Kidney (tissue), 14 donors: ENCODE data around the gene TMEM186. TPM values are rescaled to one million over a fixed set of nuclear protein-coding genes. Genes with fewer than 3 reads are reported as not detected.

Source experiments
- DNase-seq, 5 donors: peaks; one replicate each; pipeline ENCODE4 v3.0.0-alpha.2; 2013 to 2020
- FAIRE-seq: peaks from 2 replicates; lab custom pipeline; 2012; peaks lifted over from hg19 to GRCh38; lab: Jason Lieb, UNC
- H3K27ac ChIP-seq, 2 donors: one replicate each; pipeline ENCODE4 v1.7.0; 2013; ENCODE audit warnings: low read depth in 2 of 2, low read length in 2 of 2, inconsistent platforms in 1 of 2
- H3K27me3 ChIP-seq: one replicate; pipeline ENCODE4 v1.7.1; 2013; ENCODE audit warnings: low read length, inconsistent platforms; ENCODE audit not compliant: control insufficient read depth, insufficient read depth
- H3K36me3 ChIP-seq, 3 donors: one replicate each; pipeline versions ENCODE4 v1.7.0 to v1.7.1; 2013; ENCODE audit warnings: low read length in 3 of 3, control low read depth in 1 of 3, inconsistent platforms in 1 of 3; ENCODE audit not compliant: insufficient read depth in 3 of 3, control insufficient read depth in 2 of 3
- H3K4me1 ChIP-seq, 3 donors: one replicate each; pipeline versions ENCODE4 v1.7.0 to v1.7.1; 2013; ENCODE audit warnings: low read length in 3 of 3, inconsistent platforms in 1 of 3, low read depth in 1 of 3; ENCODE audit not compliant: control insufficient read depth in 2 of 3, insufficient read depth in 2 of 3
- H3K4me3 ChIP-seq, 3 donors: one replicate each; pipeline versions ENCODE4 v1.7.0 to v1.8.1; 2013; ENCODE audit warnings: low read length in 3 of 3, control low read depth in 1 of 3, inconsistent platforms in 1 of 3
- H3K9ac ChIP-seq, 3 donors: one replicate each; pipeline versions ENCODE4 v1.7.0 to v1.7.1; 2013; ENCODE audit warnings: low read length in 3 of 3, control low read depth in 1 of 3, inconsistent platforms in 1 of 3
- H3K9me3 ChIP-seq, 3 donors: one replicate each; pipeline versions ENCODE4 v1.7.0 to v1.7.1; 2013; ENCODE audit warnings: low read length in 3 of 3, control low read depth in 1 of 3, inconsistent platforms in 1 of 3; ENCODE audit not compliant: control insufficient read depth in 2 of 3, insufficient read depth in 1 of 3
- intact Hi-C: fragments of 100-400 bp; cut with DNase I; formaldehyde crosslinking; loops from one replicate; pipeline ENCODE4 v1.11.1; 2022
- polyA plus RNA-seq: library from polyadenylated mRNA; stranded (reverse); fragments of 350-450 nt; fragmentation: Illumina TruSeq; extraction: RNeasy Lipid Tissue Mini Kit (QIAGEN cat#74804); gene quantifications from one replicate; pipeline ENCODE4 v1.2.3, GENCODE V29; 2014; ENCODE audit warnings: low read depth, low replicate concordance; ENCODE audit not compliant: insufficient read depth
- total RNA-seq: library from RNA; stranded (reverse); fragmentation: NEBNext Ultra II Directional; extraction: Animal tissue kit (Norgen Biotek cat#: 25700); gene quantifications from one replicate; pipeline ENCODE4 v1.2.1, GENCODE V29; 2021
- TF ChIP-seq, protein P1 (sequence below): IDR thresholded peaks from 3 replicates; pipeline ENCODE4 v1.5.1; 2012; ENCODE audit warnings: mild to moderate bottlenecking, moderate library complexity, borderline replicate concordance; ENCODE audit not compliant: insufficient read depth; ENCODE audit errors: extremely low read depth
- donor health status: control.
- donor health status: control.
- donor health status: control.
- donor health status: control.
- donor health status: control.
- donor health status: DM: yes; HTN: yes; CAD: no.
- donor health status: Normal renal cell carcinoma (clear cell type).

The TMEM186 gene
- total and polyA plus RNA-seq, 2 donors from 2014 or later = 11.0 to 20.2 TPM

DNA sequence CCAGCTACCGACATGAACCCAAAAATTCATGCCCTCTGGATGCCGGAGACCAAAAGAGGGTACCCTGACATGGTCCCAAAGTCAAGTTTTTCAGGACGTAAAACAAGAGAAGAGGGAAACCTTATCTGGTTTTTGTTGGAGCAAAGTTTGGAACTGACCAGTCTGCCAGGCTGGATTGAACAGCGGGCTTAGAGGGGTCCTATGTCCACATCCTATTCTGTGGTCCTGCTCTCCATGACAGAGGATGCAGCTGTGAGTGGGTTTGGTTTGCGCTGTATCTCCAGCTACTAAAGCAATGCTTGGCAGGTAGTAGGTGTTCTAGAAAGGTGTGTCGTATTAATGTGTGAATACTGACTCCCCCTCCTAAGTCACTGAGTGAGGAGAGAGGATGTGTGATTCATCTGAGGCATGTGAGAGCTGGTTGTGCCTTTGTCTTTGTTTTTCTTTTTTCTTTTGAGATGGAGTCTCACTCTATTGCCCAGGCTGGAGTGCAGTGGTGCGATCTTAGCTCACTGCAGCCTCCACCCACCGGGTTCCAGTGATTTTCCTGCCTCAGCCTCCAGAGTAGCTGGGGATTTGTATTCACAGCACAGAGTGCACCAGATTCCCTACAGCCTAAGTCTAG is 31.2 kb upstream of the TMEM186 start:
- TF ChIP-seq, protein P1, sequence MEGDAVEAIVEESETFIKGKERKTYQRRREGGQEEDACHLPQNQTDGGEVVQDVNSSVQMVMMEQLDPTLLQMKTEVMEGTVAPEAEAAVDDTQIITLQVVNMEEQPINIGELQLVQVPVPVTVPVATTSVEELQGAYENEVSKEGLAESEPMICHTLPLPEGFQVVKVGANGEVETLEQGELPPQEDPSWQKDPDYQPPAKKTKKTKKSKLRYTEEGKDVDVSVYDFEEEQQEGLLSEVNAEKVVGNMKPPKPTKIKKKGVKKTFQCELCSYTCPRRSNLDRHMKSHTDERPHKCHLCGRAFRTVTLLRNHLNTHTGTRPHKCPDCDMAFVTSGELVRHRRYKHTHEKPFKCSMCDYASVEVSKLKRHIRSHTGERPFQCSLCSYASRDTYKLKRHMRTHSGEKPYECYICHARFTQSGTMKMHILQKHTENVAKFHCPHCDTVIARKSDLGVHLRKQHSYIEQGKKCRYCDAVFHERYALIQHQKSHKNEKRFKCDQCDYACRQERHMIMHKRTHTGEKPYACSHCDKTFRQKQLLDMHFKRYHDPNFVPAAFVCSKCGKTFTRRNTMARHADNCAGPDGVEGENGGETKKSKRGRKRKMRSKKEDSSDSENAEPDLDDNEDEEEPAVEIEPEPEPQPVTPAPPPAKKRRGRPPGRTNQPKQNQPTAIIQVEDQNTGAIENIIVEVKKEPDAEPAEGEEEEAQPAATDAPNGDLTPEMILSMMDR = no peak
- no peak overlapping the region for H3K9ac ChIP-seq
- H3K27ac ChIP-seq = no peak overlapping the region
- H3K4me3 ChIP-seq = no peak overlapping the region
- H3K36me3 ChIP-seq = peaks cover 0 to 16% (median 0%) of the 10 kb centered on the region in 3 donors
- H3K27me3 ChIP-seq = no peaks in the 10 kb centered on the region
- no peaks in the 10 kb centered on the region for H3K9me3 ChIP-seq
- intact Hi-C loops = no loop called here
- DNase-seq = no peak
- FAIRE-seq = no peak
- no peaks in the 10 kb centered on the region for H3K4me1 ChIP-seq

DNA sequence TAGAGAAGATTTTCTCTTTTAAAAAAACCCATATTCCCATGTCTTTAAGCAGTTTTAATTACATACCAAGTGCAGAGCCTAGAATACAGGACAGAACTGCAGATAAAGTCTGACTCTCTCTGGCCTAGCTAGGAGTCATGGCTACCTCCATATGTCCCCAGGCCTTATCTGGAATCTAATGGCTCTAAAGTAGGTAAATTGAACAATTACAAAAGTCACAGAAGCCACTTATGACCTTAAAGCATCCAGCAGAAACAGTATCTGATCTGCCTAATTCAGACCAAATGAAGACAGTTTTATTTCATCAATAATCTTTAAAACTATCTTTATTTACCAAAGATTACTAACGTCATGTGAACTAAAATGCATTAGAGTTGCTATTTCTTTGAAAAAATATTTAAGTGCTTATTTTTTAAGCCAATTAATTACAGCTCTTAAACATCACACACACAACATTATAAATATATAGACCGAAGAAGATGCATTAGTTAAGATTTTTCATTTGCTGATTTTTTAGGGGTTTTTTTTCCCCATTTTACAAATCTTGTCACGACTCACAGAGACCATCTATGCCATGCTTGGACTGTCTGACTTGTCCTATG is 28.9 kb upstream of the TMEM186 start:
- Histone ChIP-seq H3K27ac (no peak overlapping the region), H3K9ac (no peak overlapping the region), H3K4me1 (no peaks in the 10 kb centered on the region), H3K27me3 (no peaks in the 10 kb centered on the region), H3K36me3 (peaks cover 0 to 5% (median 0%) of the 10 kb centered on the region in 3 donors), H3K9me3 (no peaks in the 10 kb centered on the region), H3K4me3 (no peak overlapping the region)
- TF ChIP-seq, protein P1 = no peak
- FAIRE-seq (no peak), DNase-seq (no peak)
- intact Hi-C loops = no loop called here

DNA sequence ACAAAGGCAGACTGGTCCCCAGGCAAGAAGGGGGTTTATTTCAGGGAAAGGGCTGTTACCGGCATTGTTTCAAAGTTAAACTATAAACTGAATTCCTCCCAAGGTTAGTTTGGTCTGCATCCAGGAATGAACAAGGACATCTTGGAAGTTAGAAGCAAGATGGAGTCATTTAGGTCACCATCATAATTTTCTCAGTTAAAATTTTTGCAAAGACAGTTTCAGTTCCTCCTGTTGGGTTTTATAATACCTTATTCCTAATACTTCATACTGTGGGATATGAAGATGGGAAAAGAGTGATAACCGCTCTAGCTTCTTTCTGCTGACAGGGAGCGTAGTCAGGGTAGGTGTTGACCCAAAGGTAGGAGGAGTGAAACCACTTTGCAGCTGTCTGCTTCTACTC is 25.0 kb upstream of the TMEM186 start:
- intact Hi-C loops = no loop called here
- Histone ChIP-seq H3K36me3 (peaks cover 0 to 3% (median 0%) of the 10 kb centered on the region in 3 donors), H3K27ac (no peak overlapping the region), H3K4me3 (no peak overlapping the region), H3K9me3 (no peaks in the 10 kb centered on the region), H3K9ac (no peak overlapping the region), H3K27me3 (no peaks in the 10 kb centered on the region), H3K4me1 (no peaks in the 10 kb centered on the region)
- DNase-seq (no peak), FAIRE-seq (no peak)
- TF ChIP-seq, protein P1 = no peak
